SKM-1 (cell line): ENCODE measurements around the gene TMEM221.
A peak's percentile ranks its signal among the peaks of the same experiment; 100 is the strongest.

Experiments
- DNase-seq: peaks from one replicate; lab custom pipeline; 2025; ENCODE audit not compliant: unreplicated experiment; lab: John Stamatoyannopoulos, UW

The TMEM221 gene

GRCh38 chr19:17406046-17406886 is 42.2 kb downstream of the TMEM221 start:
- peak; percentile 31 for DNase-seq

- peak; percentile 76 for DNase-seq
Measured at GRCh38 chr19:17405250-17406045, 43.0 kb downstream of the TMEM221 start, which contains the start of gene BST2. Gene BST2, minus strand, starts transcription at chr19:17405630. Its CDS starts 55 bp downstream, at chr19:17405575.

DNA sequence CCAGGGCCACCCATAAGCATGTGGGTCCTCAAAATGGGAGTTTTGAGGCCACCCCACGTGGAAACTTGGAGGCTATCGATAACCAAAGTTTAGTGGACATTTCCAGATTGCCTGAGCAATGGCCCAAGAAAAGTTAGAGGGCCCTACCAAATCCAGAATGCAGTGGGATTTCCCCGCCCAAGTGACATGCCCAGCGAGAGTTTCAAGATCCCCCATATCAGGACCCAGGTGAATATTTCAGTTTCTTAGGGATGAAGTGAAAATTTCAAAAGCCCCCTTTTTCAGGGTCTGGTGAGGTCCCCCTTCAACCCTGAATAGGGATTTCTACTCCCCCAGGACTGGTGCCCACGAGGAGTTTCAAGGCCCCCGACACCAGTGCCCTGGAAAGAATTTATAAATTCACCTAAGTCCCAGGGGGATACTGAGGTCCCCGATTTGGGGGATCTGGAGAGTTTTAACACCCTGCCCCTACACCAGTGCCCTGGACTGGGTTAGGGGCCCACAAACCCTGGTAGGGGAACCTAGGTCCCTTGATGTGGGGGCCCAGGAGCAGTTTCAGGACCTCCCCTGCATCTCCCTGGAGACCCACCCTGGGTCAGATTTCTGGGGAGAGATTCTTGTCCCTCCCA is 43.7 kb downstream of the TMEM221 start:
- no peak for DNase-seq

DNA sequence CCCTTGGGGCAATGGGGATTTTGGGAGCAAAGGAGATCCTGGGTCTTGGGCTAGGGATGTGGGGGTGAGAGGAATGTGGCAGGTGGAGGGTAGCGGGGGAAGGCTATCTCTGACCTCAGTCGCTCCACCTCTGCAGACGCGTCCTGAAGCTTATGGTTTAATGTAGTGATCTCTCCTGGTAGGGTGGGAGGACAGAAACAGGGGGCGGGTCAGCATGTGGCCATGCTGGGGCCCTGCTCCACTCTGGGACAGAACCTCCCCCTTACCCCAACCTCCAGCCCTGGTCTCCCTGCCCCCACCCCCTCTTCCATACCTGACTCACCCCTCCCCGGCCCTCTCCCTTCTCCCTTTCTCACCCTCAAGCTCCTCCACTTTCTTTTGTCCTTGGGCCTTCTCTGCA is 44.5 kb downstream of the TMEM221 start:
- no peak for DNase-seq

DNA sequence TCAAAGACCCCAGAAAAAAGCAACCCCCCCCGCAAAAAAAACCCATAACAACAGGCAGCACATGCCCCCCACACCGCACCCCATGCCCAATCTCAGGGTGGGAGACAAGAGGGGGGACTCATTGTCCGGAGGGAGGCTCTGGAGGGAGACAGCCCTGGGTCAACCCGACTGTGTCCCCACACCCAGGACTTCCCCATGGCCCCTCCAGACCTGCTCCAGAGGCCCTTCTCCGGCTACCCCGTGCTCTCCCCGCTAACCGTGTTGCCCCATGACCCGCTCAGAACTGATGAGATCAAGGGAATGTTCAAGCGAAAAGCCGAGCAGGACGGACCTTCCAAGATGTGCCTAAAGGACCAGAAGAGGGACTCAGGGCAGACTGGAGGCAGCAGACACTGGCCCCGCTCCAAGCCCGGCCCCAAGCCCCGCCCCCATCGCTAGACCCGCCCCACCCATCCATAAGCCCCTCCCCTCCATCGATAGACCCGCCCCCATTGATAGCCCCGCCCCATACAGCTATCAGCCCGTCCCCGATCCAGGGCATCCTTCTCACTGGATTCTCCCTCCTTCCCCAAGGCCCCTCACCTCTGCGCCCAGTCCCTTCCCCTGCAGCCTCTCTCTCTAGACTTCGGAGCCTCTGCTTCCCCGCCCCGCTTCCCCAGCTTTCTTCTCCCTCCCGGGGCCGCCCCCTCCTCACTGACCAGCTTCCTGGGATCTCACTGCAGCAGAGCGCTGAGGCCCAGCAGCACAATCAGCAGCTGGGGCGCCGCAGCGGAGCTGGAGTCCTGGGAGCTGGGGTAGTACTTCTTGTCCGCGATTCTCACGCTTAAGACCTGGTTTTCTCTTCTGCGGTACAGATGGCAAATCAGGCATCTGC is 45.2 kb downstream of the TMEM221 start:
- no peak for DNase-seq

DNA sequence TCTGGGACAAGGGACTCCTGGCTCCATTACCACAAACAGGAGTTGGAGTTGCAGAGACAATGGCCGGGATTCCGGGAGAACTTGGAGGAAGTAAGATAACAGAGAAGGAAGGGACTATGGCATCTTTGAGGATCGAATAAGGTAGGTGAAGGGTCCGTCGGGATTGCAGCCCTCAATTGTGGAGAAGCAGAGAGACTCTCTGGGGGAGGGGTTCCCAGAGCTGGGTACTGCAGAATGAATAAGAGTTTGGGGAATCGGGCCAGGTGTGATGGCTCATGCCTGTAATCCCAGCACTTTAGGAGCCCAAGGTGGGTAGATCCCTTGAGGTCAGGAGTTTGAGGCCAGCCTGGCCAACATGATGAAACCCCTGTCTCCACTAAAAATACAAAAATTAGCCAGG is 46.8 kb downstream of the TMEM221 start:
- DNase-seq = no peak

GRCh38 chr19:17398902-17399527 is 49.5 kb downstream of the TMEM221 start:
- no peak for DNase-seq

GRCh38 chr19:17394891-17395415 is 53.5 kb downstream of the TMEM221 start:
- peak; percentile 58 for DNase-seq

- DNase-seq = no peak
Measured at GRCh38 chr19:17393914-17394313, 54.6 kb downstream of the TMEM221 start, which contains the start of gene CCDC194. Gene CCDC194, minus strand, starts transcription at chr19:17394196. Its CDS starts 38 bp downstream, at chr19:17394158.

DNA sequence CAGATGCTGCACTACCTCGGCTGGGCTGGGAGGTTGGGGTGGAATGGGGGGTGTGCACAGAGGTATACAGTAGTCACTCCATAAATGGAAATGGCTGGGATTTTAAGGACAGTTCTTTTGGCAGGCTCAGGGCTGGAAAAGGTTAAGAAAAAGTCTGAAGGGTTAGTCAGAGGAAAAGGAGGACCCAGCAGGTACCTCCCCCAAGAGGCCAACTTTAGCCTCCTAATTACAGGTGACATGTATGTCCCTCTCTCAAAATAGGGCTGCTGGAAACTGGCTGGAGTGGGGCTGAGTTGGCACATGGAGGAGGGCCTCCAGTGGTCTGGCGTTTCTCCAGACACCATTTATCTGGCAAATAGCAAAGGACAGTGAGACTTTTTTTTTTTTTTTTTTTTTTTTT is 55.5 kb downstream of the TMEM221 start:
- no peak for DNase-seq

- peak; percentile 24 for DNase-seq
Measured at GRCh38 chr19:17391371-17392151, 56.9 kb downstream of the TMEM221 start.

DNA sequence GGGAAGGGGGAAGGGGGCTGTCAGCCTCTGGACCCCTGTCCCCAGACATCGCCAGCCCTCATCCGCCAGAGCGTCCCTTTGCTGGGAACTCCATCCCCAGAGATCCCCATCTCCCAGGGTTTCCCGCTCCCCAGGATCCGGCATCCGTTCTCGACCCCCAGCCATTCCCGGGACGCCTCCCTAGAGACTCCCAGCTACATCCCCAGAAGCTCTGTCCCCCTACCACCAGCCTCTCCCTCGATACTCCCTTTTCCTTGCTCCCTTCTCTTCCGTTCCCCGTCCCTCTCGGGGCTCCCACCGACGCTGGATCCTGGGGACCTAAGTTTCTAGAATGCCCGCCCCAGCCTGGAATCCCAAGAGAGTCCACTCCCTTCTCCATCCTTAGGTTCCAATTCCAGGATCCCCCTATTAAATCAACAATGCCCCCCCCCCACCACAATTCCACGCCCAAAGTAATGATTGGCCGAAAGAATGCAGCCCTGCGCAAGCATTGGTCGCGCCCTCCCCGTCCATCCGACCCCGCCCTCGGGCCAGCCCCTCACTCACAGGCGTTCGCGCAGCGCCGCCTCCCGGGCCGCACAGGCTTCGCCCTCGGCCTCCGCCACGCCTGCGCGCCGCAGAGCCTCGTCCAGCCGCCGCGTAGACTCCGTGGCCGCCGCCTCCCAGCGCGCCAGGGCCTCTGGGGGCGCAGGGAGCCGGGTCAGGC is 57.6 kb downstream of the TMEM221 start:
- DNase-seq = peak; percentile 49

DNA sequence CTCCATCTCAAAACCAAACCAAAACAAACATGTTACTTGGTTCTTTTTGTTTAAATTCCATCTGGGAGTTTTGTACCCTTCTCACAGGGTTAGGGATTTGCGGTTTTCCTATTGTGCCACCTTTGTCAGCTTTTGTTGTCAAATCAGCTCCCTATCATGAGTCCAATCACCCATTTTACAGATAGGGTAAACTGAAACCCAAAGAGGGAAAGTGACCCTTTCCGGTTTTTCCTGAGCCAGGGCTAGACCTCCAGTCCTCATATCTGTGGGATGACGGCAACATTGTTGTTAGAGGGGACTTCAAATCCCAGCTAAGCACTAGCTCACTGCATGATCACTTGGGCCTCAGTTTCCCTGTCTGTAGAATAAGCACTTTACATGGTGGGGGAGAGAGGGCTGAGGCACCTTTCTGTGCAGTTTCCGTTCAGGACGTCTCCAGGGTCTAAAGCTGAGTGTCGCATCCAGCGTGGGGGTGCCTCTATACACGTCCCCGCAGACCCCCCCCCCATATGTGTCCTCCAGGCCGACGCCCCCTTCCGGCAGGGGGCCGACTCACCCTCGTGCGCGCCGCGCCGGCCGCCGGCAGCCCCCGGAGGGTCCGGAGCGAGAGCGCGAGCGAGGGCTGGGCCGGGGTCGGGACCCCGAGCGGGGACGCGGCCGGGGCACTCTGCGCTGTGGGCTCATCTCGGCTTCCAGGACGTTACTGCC is 58.4 kb downstream of the TMEM221 start:
- DNase-seq = no peak

DNA sequence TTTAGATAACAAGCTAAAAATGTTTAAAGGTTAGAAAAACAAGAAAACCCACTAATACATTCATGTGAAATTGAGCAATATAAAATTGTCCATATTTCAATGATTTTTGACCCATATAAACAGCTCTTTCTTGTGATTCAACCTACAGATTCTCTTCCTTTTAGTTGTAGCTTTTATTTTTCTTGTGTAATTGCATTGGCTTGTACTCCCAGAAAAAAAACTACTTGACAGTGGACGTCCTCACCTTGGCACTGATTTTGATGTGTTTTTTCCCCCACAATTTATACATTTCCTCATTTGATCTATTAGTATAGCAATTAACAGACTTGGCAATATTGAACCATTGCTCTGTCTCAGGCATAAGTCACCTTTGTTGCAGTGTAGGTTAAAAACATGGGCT is 59.2 kb downstream of the TMEM221 start:
- no peak for DNase-seq

GRCh38 chr19:17385878-17386611 is 62.4 kb downstream of the TMEM221 start:
- DNase-seq = peak; percentile 33
